H1 (cell line): ENCODE results near the gene UFSP1. TPM values are rescaled to one million over a fixed set of nuclear protein-coding genes. Genes with fewer than 3 reads are reported as not detected.

Experiments
- CTCF ChIA-PET: fragments of 300-600 bp; sonication (Branson Sonifier 250); formaldehyde crosslinking; loops from one replicate; lab custom pipeline; 2021; ENCODE audit not compliant: partially characterized antibody; lab: Charles Lee
- POLR2A ChIA-PET: fragments of 300-600 bp; sonication (Branson Sonifier 250); formaldehyde crosslinking; loops from one replicate; lab custom pipeline; 2021; ENCODE audit warnings: inconsistent platforms; ENCODE audit not compliant: partially characterized antibody; lab: Charles Lee
- DNase-seq, 2 experiments: peaks; one replicate each; pipeline versions ENCODE4 v3.0.0 to v3.0.0-alpha.2; 2010 to 2022; ENCODE audit warnings: low spot score in 2 of 2, low read depth in 1 of 2, mixed read lengths in 1 of 2
- FAIRE-seq: peaks from 2 replicates; lab custom pipeline; 2011; peaks lifted over from hg19 to GRCh38; lab: Jason Lieb, UNC
- H2AFZ ChIP-seq: 2 replicates; pipeline ENCODE4 v1.8.1; 2012; ENCODE audit warnings: low read length, inconsistent platforms
- H2AK5ac ChIP-seq: 2 replicates; pipeline ENCODE4 v1.6.1; 2013; ENCODE audit warnings: low read depth, low read length
- H2BK120ac ChIP-seq: replicated peaks from 2 replicates; pipeline ENCODE3; 2013; ENCODE audit warnings: low read depth, low read length, inconsistent platforms
- H2BK12ac ChIP-seq: 2 replicates; pipeline ENCODE4 v1.6.1; 2013; ENCODE audit warnings: low read depth, low read length
- H2BK15ac ChIP-seq: 2 replicates; pipeline ENCODE4 v1.6.1; 2013; ENCODE audit warnings: low read length
- H2BK20ac ChIP-seq: 2 replicates; pipeline ENCODE4 v1.6.1; 2013; ENCODE audit warnings: low read length
- H2BK5ac ChIP-seq: 2 replicates; pipeline ENCODE4 v1.6.1; 2013; ENCODE audit warnings: low read depth, low read length
- H3K14ac ChIP-seq: 2 replicates; pipeline ENCODE4 v1.6.1; 2013; ENCODE audit warnings: inconsistent platforms; ENCODE audit not compliant: insufficient read length
- H3K18ac ChIP-seq: 2 replicates; pipeline ENCODE4 v1.6.1; 2013; ENCODE audit warnings: low read length; ENCODE audit errors: extremely low read depth
- H3K23ac ChIP-seq: 2 replicates; pipeline ENCODE4 v1.6.1; 2013; ENCODE audit warnings: inconsistent platforms; ENCODE audit not compliant: insufficient read length
- H3K23me2 ChIP-seq: 2 replicates; pipeline ENCODE4 v1.6.1; 2013; ENCODE audit warnings: low read depth, low read length
- H3K27ac ChIP-seq: 2 replicates; pipeline ENCODE4 v1.6.1; 2011; ENCODE audit warnings: low read depth, low read length, inconsistent platforms
- H3K27me3 ChIP-seq, 4 experiments: replicated peaks in 1 of 4; 1 replicate in 1 of 4; 2 replicates in 3 of 4; pipeline versions ENCODE4 v1.6.1 to v1.8.1; 2011 to 2013; ENCODE audit warnings: low read length in 3 of 4, mild to moderate bottlenecking in 3 of 4, inconsistent platforms in 2 of 4, mixed read lengths in 2 of 4, moderate library complexity in 1 of 4; ENCODE audit not compliant: control insufficient read depth in 3 of 4, insufficient read depth in 3 of 4; ENCODE audit errors: extremely low read depth in 1 of 4
- H3K36me3 ChIP-seq, 4 experiments: 2 replicates each; pipeline versions ENCODE4 v1.6.1 to v1.8.1; 2011 to 2013; ENCODE audit warnings: mild to moderate bottlenecking in 4 of 4, low read length in 3 of 4, moderate library complexity in 2 of 4, control low read depth in 1 of 4, inconsistent platforms in 1 of 4; ENCODE audit not compliant: insufficient read depth in 4 of 4, control insufficient read depth in 2 of 4
- H3K4ac ChIP-seq: replicated peaks from 2 replicates; pipeline ENCODE3; 2013; ENCODE audit warnings: low read length, low read depth, mixed read lengths, inconsistent platforms; ENCODE audit not compliant: insufficient read length
- H3K4me1 ChIP-seq, 4 experiments: replicated peaks in 1 of 4; 1 replicate in 1 of 4; 2 replicates in 3 of 4; pipeline versions ENCODE4 v1.6.1 to v1.8.1; 2011 to 2013; ENCODE audit warnings: low read length in 3 of 4, inconsistent platforms in 2 of 4, mixed read lengths in 1 of 4; ENCODE audit not compliant: insufficient read depth in 4 of 4, control insufficient read depth in 3 of 4
- H3K4me2 ChIP-seq, 2 experiments: 2 replicates each; pipeline versions ENCODE4 v1.6.1 to v1.8.1; 2011 to 2013; ENCODE audit warnings: low read depth in 2 of 2, low read length in 2 of 2, control low read depth in 1 of 2, inconsistent platforms in 1 of 2, mild to moderate bottlenecking in 1 of 2; ENCODE audit not compliant: insufficient read depth in 1 of 2
- H3K4me3 ChIP-seq, 4 experiments: fragments of 200-600, 300-600 bp in 1 of 4; sonication (generic), shearing (Covaris generic), sonication (Bioruptor Twin) in 1 of 4; 2 replicates each; pipeline versions ENCODE4 v1.5.1 to v1.8.1; 2011 to 2016; ENCODE audit warnings: low read length in 4 of 4, low read depth in 3 of 4, control low read depth in 2 of 4, inconsistent platforms in 2 of 4, mild to moderate bottlenecking in 2 of 4, mixed read lengths in 1 of 4, moderate library complexity in 1 of 4; ENCODE audit not compliant: insufficient read depth in 2 of 4; ENCODE audit errors: extremely low read depth in 1 of 4
- H3K56ac ChIP-seq: replicated peaks from 2 replicates; pipeline ENCODE3; 2013; ENCODE audit warnings: low read depth, mild to moderate bottlenecking, mixed read lengths, low read length, inconsistent platforms; ENCODE audit not compliant: insufficient read length
- H3K79me1 ChIP-seq: 2 replicates; pipeline ENCODE4 v1.6.1; 2013; ENCODE audit warnings: low read depth, low read length, control low read depth
- H3K79me2 ChIP-seq, 2 experiments: 2 replicates each; pipeline versions ENCODE4 v1.6.1 to v1.8.1; 2012 to 2013; ENCODE audit warnings: low read length in 2 of 2, mild to moderate bottlenecking in 2 of 2, inconsistent platforms in 1 of 2; ENCODE audit not compliant: insufficient read depth in 2 of 2, control insufficient read depth in 1 of 2
- H3K9ac ChIP-seq, 4 experiments: replicated peaks in 1 of 4; 1 replicate in 1 of 4; 2 replicates in 3 of 4; pipeline versions ENCODE4 v1.6.1 to v1.8.1; 2011 to 2013; ENCODE audit warnings: low read depth in 3 of 4, low read length in 3 of 4, control low read depth in 2 of 4, mild to moderate bottlenecking in 2 of 4, moderate library complexity in 2 of 4, inconsistent platforms in 1 of 4; ENCODE audit errors: extremely low read depth in 1 of 4
- H3K9me3 ChIP-seq, 2 experiments: 2 replicates each; pipeline versions ENCODE4 v1.6.1 to v1.8.1; 2012 to 2013; ENCODE audit warnings: mild to moderate bottlenecking in 2 of 2, moderate library complexity in 2 of 2, control low read depth in 1 of 2, inconsistent platforms in 1 of 2, low read depth in 1 of 2, low read length in 1 of 2, mixed read lengths in 1 of 2; ENCODE audit not compliant: insufficient read depth in 2 of 2
- H4K20me1 ChIP-seq, 2 experiments: replicated peaks in 1 of 2; 2 replicates each; pipeline versions ENCODE3 to v1.8.1; 2011 to 2013; ENCODE audit warnings: inconsistent platforms in 2 of 2, low read length in 2 of 2, mild to moderate bottlenecking in 1 of 2; ENCODE audit not compliant: insufficient read depth in 2 of 2, control insufficient read depth in 1 of 2
- H4K5ac ChIP-seq: 2 replicates; pipeline ENCODE4 v1.6.1; 2013; ENCODE audit warnings: low read length, low read depth, mixed read lengths, inconsistent platforms; ENCODE audit not compliant: insufficient read length
- H4K8ac ChIP-seq: 2 replicates; pipeline ENCODE4 v1.8.0; 2013; ENCODE audit warnings: mild to moderate bottlenecking, moderate library complexity, low read length, inconsistent platforms; ENCODE audit not compliant: insufficient read depth; ENCODE audit errors: extremely low read depth
- H4K91ac ChIP-seq: replicated peaks from 2 replicates; pipeline ENCODE3; 2013; ENCODE audit warnings: low read length, mixed read lengths, inconsistent platforms; ENCODE audit not compliant: insufficient read length
- E2F6 ChIP-seq: IDR thresholded peaks from 2 replicates; pipeline ENCODE4 v1.6.1; 2012; ENCODE audit warnings: inconsistent platforms
- EGR1 ChIP-seq: IDR thresholded peaks from 2 replicates; pipeline ENCODE4 v1.6.1; 2011; ENCODE audit warnings: low read depth, low read length, borderline replicate concordance
- HDAC2 ChIP-seq, 2 experiments: fragments of 300-600 bp in 1 of 2; sonication (generic) in 1 of 2; IDR thresholded peaks; 2 replicates each; pipeline ENCODE4 v1.6.1; 2011 to 2012; ENCODE audit warnings: low read depth in 2 of 2, low read length in 2 of 2, mild to moderate bottlenecking in 2 of 2, moderate library complexity in 2 of 2, borderline replicate concordance in 1 of 2, inconsistent platforms in 1 of 2
- POLR2A ChIP-seq, 2 experiments: IDR thresholded peaks; 1 replicate in 1 of 2; 2 replicates in 1 of 2; pipeline ENCODE4 v1.6.1; 2011; ENCODE audit warnings: low read depth in 2 of 2, low read length in 2 of 2, mild to moderate bottlenecking in 2 of 2; ENCODE audit errors: control extremely low read depth in 1 of 2
- RBBP5 ChIP-seq: IDR thresholded peaks from 2 replicates; pipeline ENCODE4 v1.7.1; 2012; ENCODE audit warnings: low read depth, mild to moderate bottlenecking, inconsistent platforms, low read length, moderate library complexity, borderline replicate concordance
- SRF ChIP-seq: IDR thresholded peaks from 2 replicates; pipeline ENCODE4 v1.6.1; 2011; ENCODE audit warnings: mild to moderate bottlenecking, low read depth, low read length, moderate library complexity
- TAF7 ChIP-seq: optimal IDR thresholded peaks from 2 replicates; pipeline ENCODE3; 2011; ENCODE audit warnings: low read depth, mild to moderate bottlenecking, inconsistent platforms, low read length, moderate library complexity, borderline replicate concordance
- USF2 ChIP-seq: IDR thresholded peaks from 2 replicates; pipeline ENCODE4 v1.6.1; 2011; ENCODE audit warnings: low read length, improper control_type of control experiment
- WGBS, 2 experiments: shearing (Covaris generic) in 1 of 2; methylation state at CpG; one replicate each; pipeline versions ENCODE4 v1.1.6 to v1.1.7; 2013 to 2015; ENCODE audit warnings: low lambda C conversion rate in 2 of 2, mixed read lengths in 2 of 2, inconsistent platforms in 1 of 2, low coverage in 1 of 2, missing lambda C conversion rate in 1 of 2; ENCODE audit not compliant: insufficient replicate concordance in 2 of 2, insufficient coverage in 1 of 2, insufficient read length in 1 of 2; ENCODE audit errors: extremely low coverage in 1 of 2, missing lambda C conversion rate in 1 of 2; 5-methylcytosine and 5-hydroxymethylcytosine counted together
- polyA plus RNA-seq, 7 experiments: library from polyadenylated mRNA; depleted of rRNA in 3 of 7; stranded (reverse) in 5 of 7; unstranded in 2 of 7; fragments of >200 nt in 5 of 7; fragments of 200-250 nt in 2 of 7; gene quantifications; 1 replicate in 5 of 7; 2 replicates in 1 of 7; 4 replicates in 1 of 7; pipeline versions ENCODE4 v1.2.1 to v1.2.3, GENCODE V29; 2011 to 2013; ENCODE audit warnings: missing spikeins in 2 of 7, mixed read lengths in 2 of 7
- total RNA-seq: library from RNA; stranded (reverse); fragmentation: NEBNext Ultra II Directional; extraction: Animal tissue kit (Norgen Biotek cat#: 25700); gene quantifications from 2 replicates; pipeline ENCODE4 v1.2.1, GENCODE V29; 2021

Gene UFSP1
- total and polyA plus RNA-seq, 2 of the 8 experiments (the other 6 are each of a cell fraction or from before 2014, with no cell fraction given), result 1.6 to 4.3 TPM

- Histone ChIP-seq H3K27ac (peak overlapping the region; percentile 58; the same call in 1 of the 2 replicates), H2AFZ (no peak overlapping the region)
- CTCF ChIA-PET, result no interaction called here
Measured at GRCh38 chr7:100929808-100930174, 40.3 kb upstream of the UFSP1 start.

More at GRCh38 chr7:100929808-100930174, 40.3 kb upstream of the UFSP1 start:
- H3K4me3 ChIP-seq, result no peak overlapping the region
- peak overlapping the region; percentile 70 for H3K4ac ChIP-seq
- H3K23ac ChIP-seq, result no peak overlapping the region
- peak overlapping the region; percentile 82; the same call in 1 of the 2 replicates for H2BK5ac ChIP-seq
- peaks cover 3 to 10% of the 10 kb centered on the region in 2 experiments; a peak in 3 of 4 replicates for H3K9me3 ChIP-seq
- peak overlapping the region; percentile 8 for H3K14ac ChIP-seq
- FAIRE-seq, result no peak
- H2BK20ac ChIP-seq, result peak overlapping the region; percentile 77
- peak overlapping the region; percentile 82 for H2BK12ac ChIP-seq
- no peak for TF ChIP-seq TAF7
- no peak for TF ChIP-seq HDAC2 (IDR thresholded peaks at IDR 0.05; ENCODE audit: borderline replicate concordance in 1 of 2, low read depth in 2 of 2, low read length in 2 of 2)
- 0 out of 2 replicates have a peak, but pooled peaks have one; percentile 2 for TF ChIP-seq E2F6
- TF ChIP-seq POLR2A (IDR thresholded peaks at IDR 0.05; ENCODE audit: control extremely low read depth in 1 of 2, low read depth in 2 of 2, low read length in 2 of 2), result 0 out of 3 replicates have a peak, but pooled peaks of 1 of the 2 experiments have one; percentile 9
- no peak for TF ChIP-seq SRF
- TF ChIP-seq RBBP5, result peak; percentile 84; the same call in 1 of the 2 replicates
- TF ChIP-seq EGR1, result no peak
- no peak for TF ChIP-seq USF2
- H2BK15ac ChIP-seq, result no peak overlapping the region; the same call in 1 of the 2 replicates
- DNase-seq, result no peak
- H2AK5ac ChIP-seq, result peak overlapping the region; percentile 58
- H3K4me2 ChIP-seq, result peak overlapping the region; percentile 48 to 64
- H2BK120ac ChIP-seq, result peak overlapping the region; percentile 77
- H3K4me1 ChIP-seq, result peaks cover 7 to 14% (median 11%) of the 10 kb centered on the region in 4 experiments
- H4K91ac ChIP-seq, result peak overlapping the region; percentile 97
- no peaks in the 10 kb centered on the region for H4K20me1 ChIP-seq
- no peak overlapping the region for H4K8ac ChIP-seq
- H3K79me1 ChIP-seq, result no peaks in the 10 kb centered on the region
- H3K56ac ChIP-seq, result peak overlapping the region; percentile 13
- no peaks in the 10 kb centered on the region for H3K36me3 ChIP-seq
- no peaks in the 10 kb centered on the region for H3K79me2 ChIP-seq
- H4K5ac ChIP-seq, result peak overlapping the region; percentile 66
- peak overlapping the region in 2 of 4 experiments; percentile 15 to 31; a peak in 4 of 7 replicates for H3K9ac ChIP-seq
- POLR2A ChIA-PET, result interaction anchor here (1.6 kb wide), 1 partner anchor 20 kb away, joined by 5 read pairs; the partner anchor contains the start of gene MUC3A
- no peaks in the 10 kb centered on the region for H3K23me2 ChIP-seq
- 80% methylated on average over 1 of the region's 1 CpG; no CpG with 5 or more reads in 1 of the 2 experiments for WGBS, 2 experiments
- H3K18ac ChIP-seq, result peak overlapping the region; percentile 89; the same call in 1 of the 2 replicates
- H3K27me3 ChIP-seq, result no peaks in the 10 kb centered on the region
